HG03135 (cell line): ENCODE measurements around the gene CDC14A.
A peak's percentile ranks its signal among the peaks of the same experiment; 100 is the strongest.
"Not testable (repeated sequence)": the region's sequence is repeated elsewhere in the genome, so short reads cannot be mapped to it uniquely, and the experiment has no call there.

Source experiments
- ATAC-seq: cut with Tn5 transposase; IDR thresholded peaks from one replicate; pipeline ENCODE4 v1.9.1; 2021; ENCODE audit warnings: mild to moderate bottlenecking, moderate library complexity; ENCODE audit not compliant: unreplicated experiment

The CDC14A gene

GRCh38 chr1:100397681-100398080, 45.4 kb downstream of the CDC14A start:
- ATAC-seq, result no peak

DNA sequence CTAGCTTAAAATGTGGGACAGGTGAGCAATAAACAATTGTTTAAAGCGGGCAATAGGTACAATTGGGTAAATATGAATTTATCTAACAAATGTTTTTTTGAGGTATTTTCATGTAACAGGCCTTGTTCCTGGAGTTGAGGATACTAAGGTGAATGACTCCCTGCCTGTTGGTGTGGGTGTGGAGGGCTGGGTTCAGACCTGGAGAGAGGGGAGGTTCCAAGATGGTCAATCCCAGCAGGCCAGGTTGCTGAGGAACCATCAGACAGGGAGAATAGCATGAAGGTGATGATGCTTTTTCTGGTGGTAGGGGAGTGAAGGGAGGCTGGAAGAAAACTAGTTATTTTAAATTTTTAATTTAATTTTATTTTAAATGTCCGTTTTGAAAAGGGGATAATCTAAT, 46.3 kb downstream of the CDC14A start:
- no peak for ATAC-seq

DNA sequence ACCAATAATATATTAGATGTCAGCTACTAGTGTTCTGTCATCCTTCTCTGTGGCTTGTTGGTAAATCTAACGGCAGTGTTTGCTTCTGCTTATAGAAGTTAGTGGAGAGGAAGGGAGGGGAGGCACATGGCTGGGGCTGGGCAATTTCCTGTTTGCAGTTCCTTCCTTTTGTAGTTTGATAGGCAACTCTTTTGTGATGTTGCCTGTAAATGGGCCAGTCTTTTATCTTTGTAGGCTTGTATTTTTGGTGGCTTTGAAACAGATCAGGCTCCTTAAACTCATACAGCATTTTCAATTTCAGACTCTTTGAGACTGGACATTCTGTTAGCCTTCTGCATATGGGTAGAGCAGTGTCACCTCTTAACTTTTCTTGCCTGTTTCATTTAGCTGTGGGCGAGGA, 48.1 kb downstream of the CDC14A start:
- peak; percentile 68 for ATAC-seq

GRCh38 chr1:100404821-100405220, 52.5 kb downstream of the CDC14A start:
- no peak for ATAC-seq

- not testable (repeated sequence) for ATAC-seq
Measured at GRCh38 chr1:100405902-100406301, 53.6 kb downstream of the CDC14A start.

DNA sequence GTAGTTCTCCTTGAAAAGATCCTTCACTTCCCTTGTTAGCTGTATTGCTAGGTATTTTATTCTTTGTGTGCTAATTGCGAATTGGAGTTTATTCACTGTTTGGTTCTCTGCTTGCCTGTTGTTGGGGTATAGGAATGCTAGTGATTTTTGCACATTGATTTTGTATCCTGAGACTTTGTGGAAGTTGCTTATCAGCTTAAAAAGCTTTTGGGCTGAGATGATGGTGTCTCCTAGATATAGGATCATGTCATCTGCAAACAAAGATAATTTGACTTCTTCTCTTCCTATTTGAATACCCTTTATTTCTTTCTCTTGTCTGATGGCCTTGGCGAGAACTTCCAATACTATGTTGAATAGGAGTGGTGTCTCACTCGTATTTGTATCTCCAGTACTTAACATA, 55.1 kb downstream of the CDC14A start:
- not testable (repeated sequence) for ATAC-seq

GRCh38 chr1:100411019-100411418, 58.7 kb downstream of the CDC14A start:
- ATAC-seq, result no peak

GRCh38 chr1:100411574-100411973, 59.3 kb downstream of the CDC14A start:
- no peak for ATAC-seq

DNA sequence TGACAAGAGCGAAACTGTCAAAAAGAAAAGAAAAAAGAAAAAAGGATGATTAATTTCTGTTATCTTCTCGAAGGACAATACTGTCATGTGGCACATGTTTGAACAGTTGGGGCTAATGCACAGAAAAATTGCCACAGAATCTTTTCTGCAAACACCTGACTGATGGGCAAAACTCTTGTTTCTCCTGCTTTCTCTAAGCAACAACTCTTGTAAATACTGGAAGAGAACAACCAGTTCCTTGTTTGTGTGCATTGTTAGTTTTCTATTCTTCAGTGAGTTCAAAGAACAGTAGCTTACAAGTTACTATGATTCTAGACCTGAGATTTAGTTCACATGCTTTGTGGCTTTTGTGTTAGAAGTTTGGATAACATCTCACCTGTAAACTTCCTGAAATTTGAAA, 60.7 kb downstream of the CDC14A start:
- ATAC-seq, result no peak

GRCh38 chr1:100414693-100415497, 62.6 kb downstream of the CDC14A start:
- ATAC-seq, result no peak

DNA sequence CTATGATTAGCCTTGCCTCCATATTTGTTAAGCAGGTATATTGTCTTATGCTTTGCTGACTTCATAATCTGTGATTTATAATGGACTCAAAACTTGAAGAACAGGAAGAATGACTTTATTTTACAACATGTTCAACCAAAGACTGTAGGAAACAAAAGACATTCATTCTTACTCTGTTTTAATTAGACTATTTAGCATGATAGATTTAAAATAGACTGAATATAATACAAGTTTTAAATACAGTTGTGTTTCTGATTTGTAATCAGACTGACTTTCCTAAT, 63.1 kb downstream of the CDC14A start:
- ATAC-seq, result no peak

- ATAC-seq, result no peak
Measured at GRCh38 chr1:100419072-100419471, 66.8 kb downstream of the CDC14A start.

GRCh38 chr1:100422065-100422464, 69.8 kb downstream of the CDC14A start:
- ATAC-seq, result no peak

GRCh38 chr1:100423832-100424337, 71.6 kb downstream of the CDC14A start:
- ATAC-seq, result peak; percentile 88

DNA sequence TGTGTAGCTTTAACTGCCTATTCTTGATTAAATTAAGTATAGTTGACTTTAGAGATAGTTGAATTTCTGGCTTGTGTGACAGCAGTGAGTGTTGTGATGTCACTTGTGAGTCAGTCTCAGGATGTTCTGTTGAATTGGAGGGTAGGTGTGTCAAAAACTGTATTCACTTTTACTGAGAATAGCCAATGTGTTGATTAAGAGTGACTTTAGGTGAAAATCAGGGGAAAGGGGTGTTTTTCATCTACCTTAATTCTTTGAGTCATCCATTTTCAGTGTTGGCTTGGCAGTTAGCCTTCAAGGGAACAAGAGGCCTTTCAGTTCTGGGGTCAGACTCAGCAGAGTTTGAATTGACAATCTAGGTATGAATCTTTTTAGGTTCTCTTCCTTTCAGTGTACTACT, 75.9 kb downstream of the CDC14A start:
- ATAC-seq, result no peak

- ATAC-seq, result no peak
Measured at GRCh38 chr1:100430325-100430756, 78.0 kb downstream of the CDC14A start.

GRCh38 chr1:100431954-100432353, 79.6 kb downstream of the CDC14A start:
- ATAC-seq, result no peak

GRCh38 chr1:100433563-100433962, 81.3 kb downstream of the CDC14A start:
- no peak for ATAC-seq

DNA sequence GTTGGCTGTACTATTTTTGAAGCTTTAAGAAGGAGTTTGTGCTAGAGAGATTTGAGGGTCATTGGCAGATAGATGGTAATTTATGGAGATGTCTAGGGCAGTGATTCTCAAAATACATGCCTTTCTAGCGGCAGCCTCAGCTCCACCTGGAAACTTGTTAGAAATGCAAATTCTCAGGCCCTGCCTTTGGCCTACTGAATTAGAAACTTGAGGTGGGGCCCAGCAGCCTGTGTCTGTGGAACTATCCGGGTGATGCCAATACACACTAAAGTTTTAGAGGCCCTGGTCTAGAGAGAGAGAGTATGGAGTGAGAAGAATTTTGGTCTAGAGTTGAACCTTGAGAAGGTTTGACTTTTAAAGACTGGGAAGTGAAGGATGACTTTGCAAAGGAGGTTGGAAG, 82.5 kb downstream of the CDC14A start:
- ATAC-seq, result no peak

GRCh38 chr1:100438375-100438774, 86.1 kb downstream of the CDC14A start:
- ATAC-seq, result no peak

- ATAC-seq, result no peak
Measured at GRCh38 chr1:100438789-100439188, 86.5 kb downstream of the CDC14A start.

- ATAC-seq, result no peak
Measured at GRCh38 chr1:100440075-100440809, 87.9 kb downstream of the CDC14A start.
